ENCODE measurements around the gene RYR3.

RYR3 gene

DNA sequence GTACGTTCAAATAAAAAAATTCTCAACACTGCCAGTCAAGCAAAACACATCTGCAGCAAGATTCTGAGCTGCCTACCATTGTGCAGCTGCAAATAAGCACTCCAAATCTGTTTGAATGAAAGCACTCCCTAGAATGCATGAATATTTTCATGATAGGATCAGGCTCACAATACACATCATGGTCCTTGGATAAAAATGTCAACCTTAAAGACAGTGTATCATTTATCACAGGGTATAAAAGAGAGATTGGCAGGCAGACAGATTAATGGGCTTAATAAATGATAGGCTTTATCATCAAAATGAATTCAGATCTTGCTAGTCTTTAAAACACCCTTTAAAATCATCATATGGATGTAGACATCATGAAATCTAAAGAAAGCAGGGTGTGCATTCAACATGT lies 9.2 kb downstream of the RYR3 start:
- H3K9ac ChIP-seq (ENCODE audit: low read length in 2 of 2), result no peak overlapping the region
- no peaks in the 10 kb centered on the region for H3K4me1 ChIP-seq (ENCODE audit: control insufficient read depth, insufficient read depth, low read length)
- no peaks in the 10 kb centered on the region for H3K27me3 ChIP-seq (ENCODE audit: control insufficient read depth in 1 of 2, insufficient read depth in 2 of 2, low read length in 2 of 2)
- no peak overlapping the region for H3K27ac ChIP-seq (ENCODE audit: low read length)
- no peaks in the 10 kb centered on the region for H3K36me3 ChIP-seq (ENCODE audit: control insufficient read depth in 2 of 2, insufficient read depth in 2 of 2, low read length in 2 of 2)
- H3K9me3 ChIP-seq (ENCODE audit: control insufficient read depth in 2 of 2, low read length in 2 of 2), result no peaks in the 10 kb centered on the region
- no peak overlapping the region for H3K4me3 ChIP-seq (ENCODE audit: low read length in 2 of 2)

DNA sequence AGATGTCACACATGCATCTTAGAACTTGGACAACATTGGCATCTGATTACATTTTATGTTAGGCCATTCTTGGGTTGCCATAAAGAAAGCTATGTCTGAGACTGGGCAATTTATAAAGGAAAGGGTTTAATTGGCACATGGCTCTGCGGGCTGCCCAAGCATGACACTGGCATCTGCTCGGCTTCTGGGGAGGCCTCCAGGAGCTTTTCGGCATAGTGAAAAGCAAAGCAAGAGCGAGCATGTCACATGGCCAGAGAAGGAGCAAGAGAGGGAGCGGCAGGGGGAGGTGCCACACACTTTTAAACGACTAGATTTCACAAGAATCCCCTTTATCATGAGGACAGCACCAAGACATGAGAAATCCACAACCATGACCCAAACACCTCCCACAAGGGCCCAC lies 11.3 kb downstream of the RYR3 start:
- no peaks in the 10 kb centered on the region for H3K9me3 ChIP-seq (ENCODE audit: control insufficient read depth in 2 of 2, low read length in 2 of 2)
- H3K4me1 ChIP-seq (ENCODE audit: control insufficient read depth, insufficient read depth, low read length), result no peaks in the 10 kb centered on the region
- H3K27ac ChIP-seq (ENCODE audit: low read length), result no peak overlapping the region
- no peak overlapping the region for H3K9ac ChIP-seq (ENCODE audit: low read length in 2 of 2)
- H3K27me3 ChIP-seq (ENCODE audit: control insufficient read depth in 1 of 2, insufficient read depth in 2 of 2, low read length in 2 of 2), result no peaks in the 10 kb centered on the region
- H3K36me3 ChIP-seq (ENCODE audit: control insufficient read depth in 2 of 2, insufficient read depth in 2 of 2, low read length in 2 of 2), result no peaks in the 10 kb centered on the region
- H3K4me3 ChIP-seq (ENCODE audit: low read length in 2 of 2), result no peak overlapping the region

- H3K36me3 ChIP-seq (ENCODE audit: control insufficient read depth in 2 of 2, insufficient read depth in 2 of 2, low read length in 2 of 2), result no peaks in the 10 kb centered on the region
- no peaks in the 10 kb centered on the region for H3K9me3 ChIP-seq (ENCODE audit: control insufficient read depth in 2 of 2, low read length in 2 of 2)
- H3K9ac ChIP-seq (ENCODE audit: low read length in 2 of 2), result no peak overlapping the region
- H3K4me1 ChIP-seq (ENCODE audit: control insufficient read depth, insufficient read depth, low read length), result no peaks in the 10 kb centered on the region
- no peak overlapping the region for H3K27ac ChIP-seq (ENCODE audit: low read length)
- no peaks in the 10 kb centered on the region for H3K27me3 ChIP-seq (ENCODE audit: control insufficient read depth in 1 of 2, insufficient read depth in 2 of 2, low read length in 2 of 2)
- H3K4me3 ChIP-seq (ENCODE audit: low read length in 2 of 2), result no peak overlapping the region
Observed at GRCh38 chr15:33324609-33325008, 13.8 kb downstream of the RYR3 start.

DNA sequence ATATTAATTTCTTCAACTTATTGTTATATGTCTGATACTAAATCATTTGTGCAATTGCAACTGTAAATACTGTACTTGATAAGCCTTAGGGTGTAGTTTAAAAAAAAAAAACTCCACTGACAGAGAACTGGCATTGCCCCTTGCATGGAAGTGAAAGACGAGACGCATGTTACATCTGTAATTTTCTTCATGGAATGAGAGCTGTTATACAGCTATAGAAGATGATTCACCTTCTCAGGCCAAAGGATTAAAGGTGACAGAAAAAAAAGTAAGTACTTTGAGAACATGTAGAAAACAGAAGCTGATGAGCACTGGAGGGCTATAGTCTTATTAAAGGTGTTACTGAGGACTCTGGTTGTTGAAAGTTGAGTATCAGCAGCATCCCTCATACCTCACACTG lies 16.1 kb downstream of the RYR3 start:
- H3K27ac ChIP-seq (ENCODE audit: low read length), result no peak overlapping the region
- no peaks in the 10 kb centered on the region for H3K4me1 ChIP-seq (ENCODE audit: control insufficient read depth, insufficient read depth, low read length)
- H3K27me3 ChIP-seq (ENCODE audit: control insufficient read depth in 1 of 2, insufficient read depth in 2 of 2, low read length in 2 of 2), result no peaks in the 10 kb centered on the region
- no peak overlapping the region for H3K4me3 ChIP-seq (ENCODE audit: low read length in 2 of 2)
- H3K36me3 ChIP-seq (ENCODE audit: control insufficient read depth in 2 of 2, insufficient read depth in 2 of 2, low read length in 2 of 2), result no peaks in the 10 kb centered on the region
- H3K9me3 ChIP-seq (ENCODE audit: control insufficient read depth in 2 of 2, low read length in 2 of 2), result no peaks in the 10 kb centered on the region
- no peak overlapping the region for H3K9ac ChIP-seq (ENCODE audit: low read length in 2 of 2)

- H3K36me3 ChIP-seq (ENCODE audit: control insufficient read depth in 2 of 2, insufficient read depth in 2 of 2, low read length in 2 of 2), result no peaks in the 10 kb centered on the region
- no peak overlapping the region for H3K9ac ChIP-seq (ENCODE audit: low read length in 2 of 2)
- H3K4me3 ChIP-seq (ENCODE audit: low read length in 2 of 2), result no peak overlapping the region
- no peaks in the 10 kb centered on the region for H3K9me3 ChIP-seq (ENCODE audit: control insufficient read depth in 2 of 2, low read length in 2 of 2)
- H3K27ac ChIP-seq (ENCODE audit: low read length), result no peak overlapping the region
- no peaks in the 10 kb centered on the region for H3K4me1 ChIP-seq (ENCODE audit: control insufficient read depth, insufficient read depth, low read length)
- H3K27me3 ChIP-seq (ENCODE audit: control insufficient read depth in 1 of 2, insufficient read depth in 2 of 2, low read length in 2 of 2), result no peaks in the 10 kb centered on the region
Observed at GRCh38 chr15:33328106-33328505, 17.3 kb downstream of the RYR3 start.

GRCh38 chr15:33329457-33329856 lies 18.7 kb downstream of the RYR3 start:
- Histone ChIP-seq H3K4me3 (ENCODE audit: low read length in 2 of 2) (no peak overlapping the region), H3K4me1 (ENCODE audit: control insufficient read depth, insufficient read depth, low read length) (no peaks in the 10 kb centered on the region), H3K9ac (ENCODE audit: low read length in 2 of 2) (no peak overlapping the region), H3K36me3 (ENCODE audit: control insufficient read depth in 2 of 2, insufficient read depth in 2 of 2, low read length in 2 of 2) (no peaks in the 10 kb centered on the region), H3K27me3 (ENCODE audit: control insufficient read depth in 1 of 2, insufficient read depth in 2 of 2, low read length in 2 of 2) (no peaks in the 10 kb centered on the region), H3K9me3 (ENCODE audit: control insufficient read depth in 2 of 2, low read length in 2 of 2) (no peaks in the 10 kb centered on the region), H3K27ac (ENCODE audit: low read length) (no peak overlapping the region)

DNA sequence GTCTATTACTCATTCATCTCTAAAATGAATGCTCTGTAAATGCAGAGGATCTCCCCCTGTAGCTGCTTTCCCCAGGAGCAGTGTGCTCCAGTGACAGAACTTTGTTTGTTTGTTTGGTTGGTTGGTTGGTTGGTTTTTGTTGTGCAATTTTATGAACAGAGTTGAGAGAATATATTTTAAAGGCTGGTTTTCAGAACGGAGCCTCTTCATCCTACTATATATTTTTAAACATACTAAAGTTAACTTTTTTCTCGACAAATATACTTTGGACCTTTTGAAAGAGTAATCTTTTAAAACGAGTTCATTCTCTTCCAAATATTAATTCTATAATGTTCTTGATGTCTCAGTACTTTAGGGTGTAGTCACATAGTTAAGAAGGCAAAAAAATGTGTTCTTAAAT lies 20.2 kb downstream of the RYR3 start:
- Histone ChIP-seq H3K27me3 (ENCODE audit: control insufficient read depth in 1 of 2, insufficient read depth in 2 of 2, low read length in 2 of 2) (no peaks in the 10 kb centered on the region), H3K9me3 (ENCODE audit: control insufficient read depth in 2 of 2, low read length in 2 of 2) (no peaks in the 10 kb centered on the region), H3K27ac (ENCODE audit: low read length) (no peak overlapping the region), H3K4me1 (ENCODE audit: control insufficient read depth, insufficient read depth, low read length) (no peaks in the 10 kb centered on the region), H3K36me3 (ENCODE audit: control insufficient read depth in 2 of 2, insufficient read depth in 2 of 2, low read length in 2 of 2) (no peaks in the 10 kb centered on the region), H3K9ac (ENCODE audit: low read length in 2 of 2) (no peak overlapping the region), H3K4me3 (ENCODE audit: low read length in 2 of 2) (no peak overlapping the region)

DNA sequence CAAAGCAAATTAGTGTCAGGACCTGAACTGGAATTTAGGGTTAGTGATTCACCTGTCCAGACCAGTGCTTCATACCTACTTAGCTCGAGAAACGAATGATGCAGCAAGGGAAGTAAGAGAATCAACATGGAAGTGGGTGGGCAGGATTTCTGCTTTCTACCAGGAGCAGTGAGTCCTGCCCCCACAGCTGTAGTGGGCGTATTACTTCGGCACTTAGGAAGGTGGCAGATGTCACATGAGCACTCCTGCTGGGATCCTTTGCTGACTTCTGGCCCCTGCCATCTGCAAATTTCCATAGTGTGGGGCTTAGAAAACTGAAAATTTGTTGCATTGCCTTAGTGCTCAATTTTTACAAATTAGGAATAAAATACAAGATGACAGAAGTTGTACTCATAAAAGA lies 31.2 kb downstream of the RYR3 start:
- H3K4me1 ChIP-seq (ENCODE audit: control insufficient read depth, insufficient read depth, low read length), result no peaks in the 10 kb centered on the region
- H3K9me3 ChIP-seq (ENCODE audit: control insufficient read depth in 2 of 2, low read length in 2 of 2), result no peaks in the 10 kb centered on the region
- H3K27ac ChIP-seq (ENCODE audit: low read length), result no peak overlapping the region
- H3K9ac ChIP-seq (ENCODE audit: low read length in 2 of 2), result no peak overlapping the region
- H3K36me3 ChIP-seq (ENCODE audit: control insufficient read depth in 2 of 2, insufficient read depth in 2 of 2, low read length in 2 of 2), result no peaks in the 10 kb centered on the region
- no peak overlapping the region for H3K4me3 ChIP-seq (ENCODE audit: low read length in 2 of 2)
- H3K27me3 ChIP-seq (ENCODE audit: control insufficient read depth in 1 of 2, insufficient read depth in 2 of 2, low read length in 2 of 2), result no peaks in the 10 kb centered on the region

DNA sequence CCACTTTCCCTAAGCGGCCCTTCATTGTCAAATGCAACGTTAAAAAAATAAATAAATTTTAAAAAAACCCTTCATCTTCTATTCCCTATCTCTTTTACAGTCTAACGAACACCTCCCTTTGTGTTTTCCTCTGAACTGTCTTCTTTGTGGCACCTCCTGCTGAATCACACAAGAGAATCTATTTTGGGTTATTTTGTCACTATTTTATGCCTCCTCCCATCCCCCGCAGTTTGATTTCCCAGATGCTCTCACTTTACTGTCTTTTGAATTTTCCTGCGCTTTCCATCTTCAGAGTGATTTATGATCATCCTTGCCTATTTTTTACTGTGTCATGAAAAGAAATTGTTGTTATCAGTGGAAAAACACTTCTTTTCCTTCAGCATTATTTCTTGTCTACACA lies 32.5 kb downstream of the RYR3 start:
- Histone ChIP-seq H3K27me3 (ENCODE audit: control insufficient read depth in 1 of 2, insufficient read depth in 2 of 2, low read length in 2 of 2) (no peaks in the 10 kb centered on the region), H3K36me3 (ENCODE audit: control insufficient read depth in 2 of 2, insufficient read depth in 2 of 2, low read length in 2 of 2) (no peaks in the 10 kb centered on the region), H3K4me1 (ENCODE audit: control insufficient read depth, insufficient read depth, low read length) (no peaks in the 10 kb centered on the region), H3K9ac (ENCODE audit: low read length in 2 of 2) (no peak overlapping the region), H3K27ac (ENCODE audit: low read length) (no peak overlapping the region), H3K4me3 (ENCODE audit: low read length in 2 of 2) (no peak overlapping the region), H3K9me3 (ENCODE audit: control insufficient read depth in 2 of 2, low read length in 2 of 2) (no peaks in the 10 kb centered on the region)

DNA sequence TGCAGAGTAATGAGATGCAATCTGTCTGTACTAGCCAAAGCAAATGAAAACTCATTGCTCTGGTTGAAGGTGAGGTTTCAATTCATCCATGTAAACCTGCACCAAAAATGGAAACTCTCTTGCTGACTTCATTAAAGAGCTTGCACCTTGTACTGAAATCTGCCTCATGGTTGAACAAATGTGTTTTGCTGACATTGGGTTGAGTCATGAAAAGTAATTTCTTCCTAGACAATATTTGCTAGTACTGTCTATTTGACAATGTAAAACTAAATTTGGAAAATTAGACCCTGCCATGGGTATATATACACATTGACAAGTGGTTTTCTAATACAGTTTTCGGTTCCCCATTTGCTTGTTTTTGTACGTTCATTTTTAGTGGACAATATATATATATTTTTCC lies 33.3 kb downstream of the RYR3 start:
- no peak overlapping the region for H3K27ac ChIP-seq (ENCODE audit: low read length)
- H3K4me1 ChIP-seq (ENCODE audit: control insufficient read depth, insufficient read depth, low read length), result no peaks in the 10 kb centered on the region
- no peaks in the 10 kb centered on the region for H3K27me3 ChIP-seq (ENCODE audit: control insufficient read depth in 1 of 2, insufficient read depth in 2 of 2, low read length in 2 of 2)
- H3K36me3 ChIP-seq (ENCODE audit: control insufficient read depth in 2 of 2, insufficient read depth in 2 of 2, low read length in 2 of 2), result no peaks in the 10 kb centered on the region
- H3K9ac ChIP-seq (ENCODE audit: low read length in 2 of 2), result no peak overlapping the region
- H3K4me3 ChIP-seq (ENCODE audit: low read length in 2 of 2), result no peak overlapping the region
- no peaks in the 10 kb centered on the region for H3K9me3 ChIP-seq (ENCODE audit: control insufficient read depth in 2 of 2, low read length in 2 of 2)

- Histone ChIP-seq H3K4me3 (ENCODE audit: low read length in 2 of 2) (no peak overlapping the region), H3K9me3 (ENCODE audit: control insufficient read depth in 2 of 2, low read length in 2 of 2) (no peaks in the 10 kb centered on the region), H3K9ac (ENCODE audit: low read length in 2 of 2) (no peak overlapping the region), H3K27ac (ENCODE audit: low read length) (no peak overlapping the region), H3K36me3 (ENCODE audit: control insufficient read depth in 2 of 2, insufficient read depth in 2 of 2, low read length in 2 of 2) (no peaks in the 10 kb centered on the region), H3K4me1 (ENCODE audit: control insufficient read depth, insufficient read depth, low read length) (no peaks in the 10 kb centered on the region), H3K27me3 (ENCODE audit: control insufficient read depth in 1 of 2, insufficient read depth in 2 of 2, low read length in 2 of 2) (no peaks in the 10 kb centered on the region)
Observed at GRCh38 chr15:33344530-33344929, 33.8 kb downstream of the RYR3 start.

GRCh38 chr15:33354411-33354810 lies 43.6 kb downstream of the RYR3 start:
- Histone ChIP-seq H3K27me3 (ENCODE audit: control insufficient read depth in 1 of 2, insufficient read depth in 2 of 2, low read length in 2 of 2) (no peaks in the 10 kb centered on the region), H3K36me3 (ENCODE audit: control insufficient read depth in 2 of 2, insufficient read depth in 2 of 2, low read length in 2 of 2) (no peaks in the 10 kb centered on the region), H3K27ac (ENCODE audit: low read length) (no peak overlapping the region), H3K9ac (ENCODE audit: low read length in 2 of 2) (no peak overlapping the region), H3K4me3 (ENCODE audit: low read length in 2 of 2) (no peak overlapping the region), H3K4me1 (ENCODE audit: control insufficient read depth, insufficient read depth, low read length) (no peaks in the 10 kb centered on the region), H3K9me3 (ENCODE audit: control insufficient read depth in 2 of 2, low read length in 2 of 2) (no peaks in the 10 kb centered on the region)

All from stomach smooth muscle (tissue), 2 donors.